Heart left ventricle (tissue), 13 donors: ENCODE results near the gene CAND1.

ENCODE experiments used
- POLR2A ChIP-seq, 2 donors: fragments of 450-650 bp; IDR thresholded peaks; one replicate each; pipeline ENCODE4 v1.6.1; 2017; ENCODE audit warnings: antibody characterized with exemption in 2 of 2, mild to moderate bottlenecking in 2 of 2, moderate library complexity in 2 of 2
- TF ChIP-seq, protein P1 (sequence below), 12 donors: fragments of 200-600 bp; sonication (generic) in 4 of 12; IDR thresholded peaks; one replicate each; pipeline versions ENCODE4 v1.5.0 to v1.8.0; 2018 to 2022; ENCODE audit warnings: antibody characterized with exemption in 12 of 12, mild to moderate bottlenecking in 5 of 12
- donor health status: ischemic (EF 13 %, LVEDD 7.1; RV severe dilation, severe dysfunction).
- donor health status: DM: no; HTN: yes; CAD: no.
- donor health status: DM: no; HTN: no; CAD: no.
- donor health status: ischemic (EF 25% LVEDD 6.9; RV normal size, moderate dysfunction).
- donor health status: ischemic (EF 25% LVEDD 5.7; RV mildly dilated, moderate dysfunction).
- donor health status: ischemic (EF 35%, LVEDD 5.7; RV mildly dilated, moderate dysfunction).
- donor health status: nonischemic (EF 11% LVEDD 7.7; RV severe dilation, severe dysfunction).
- donor health status: DM: yes; HTN: yes; CAD: no.
- donor health status: PGD.
- donor health status: ischemic (EF 29% LVEDD 5.4; RV normal size, mild dysfunction).
- donor health status: nonischemic (EF 23%, LVEDD 6.1; RV moderate dilation, normal function).

DNA sequence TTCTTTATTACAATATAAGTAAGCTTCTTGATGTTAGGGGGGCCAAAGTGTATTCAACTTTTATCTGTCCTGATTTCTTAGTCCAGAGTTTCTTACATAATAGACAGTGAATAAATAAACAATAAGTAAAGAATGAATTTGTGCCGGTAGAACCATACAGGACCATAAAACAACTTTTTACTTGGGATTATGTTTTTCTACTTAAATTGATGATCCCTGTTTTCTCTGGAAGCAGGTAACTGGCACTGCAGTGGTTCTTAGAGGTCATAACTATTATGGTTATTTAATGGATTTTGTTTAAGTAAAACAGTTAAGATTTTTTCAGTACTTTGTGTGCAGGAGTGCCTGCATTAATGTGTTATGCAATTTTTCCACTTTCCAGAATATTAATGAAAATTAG, 10.5 kb downstream of the CAND1 start:
- no peak for TF ChIP-seq POLR2A (IDR thresholded peaks at IDR 0.05)
- TF ChIP-seq, protein P1, sequence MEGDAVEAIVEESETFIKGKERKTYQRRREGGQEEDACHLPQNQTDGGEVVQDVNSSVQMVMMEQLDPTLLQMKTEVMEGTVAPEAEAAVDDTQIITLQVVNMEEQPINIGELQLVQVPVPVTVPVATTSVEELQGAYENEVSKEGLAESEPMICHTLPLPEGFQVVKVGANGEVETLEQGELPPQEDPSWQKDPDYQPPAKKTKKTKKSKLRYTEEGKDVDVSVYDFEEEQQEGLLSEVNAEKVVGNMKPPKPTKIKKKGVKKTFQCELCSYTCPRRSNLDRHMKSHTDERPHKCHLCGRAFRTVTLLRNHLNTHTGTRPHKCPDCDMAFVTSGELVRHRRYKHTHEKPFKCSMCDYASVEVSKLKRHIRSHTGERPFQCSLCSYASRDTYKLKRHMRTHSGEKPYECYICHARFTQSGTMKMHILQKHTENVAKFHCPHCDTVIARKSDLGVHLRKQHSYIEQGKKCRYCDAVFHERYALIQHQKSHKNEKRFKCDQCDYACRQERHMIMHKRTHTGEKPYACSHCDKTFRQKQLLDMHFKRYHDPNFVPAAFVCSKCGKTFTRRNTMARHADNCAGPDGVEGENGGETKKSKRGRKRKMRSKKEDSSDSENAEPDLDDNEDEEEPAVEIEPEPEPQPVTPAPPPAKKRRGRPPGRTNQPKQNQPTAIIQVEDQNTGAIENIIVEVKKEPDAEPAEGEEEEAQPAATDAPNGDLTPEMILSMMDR (IDR thresholded peaks at IDR 0.05): no peak
